GM12878 (cell line): ENCODE results near the gene KDSR. TPM values are rescaled to one million over a fixed set of nuclear protein-coding genes. Genes with fewer than 3 reads are reported as not detected.

Experiments used
- ATF7 ChIP-seq: fragments of 450-650 bp; IDR thresholded peaks from 2 replicates; pipeline ENCODE4 v1.6.1; 2016; ENCODE audit warnings: low read depth, mild to moderate bottlenecking
- BCL11A ChIP-seq: IDR thresholded peaks from 2 replicates; pipeline ENCODE4 v1.6.1; 2011; ENCODE audit warnings: low read depth, low read length
- CBX5 ChIP-seq: sonication (generic); IDR thresholded peaks from 2 replicates; pipeline ENCODE4 v1.6.1; 2016; ENCODE audit warnings: low read depth, moderate library complexity, mild to moderate bottlenecking, inconsistent platforms
- EP300 ChIP-seq, 2 experiments: fragments of 150-350 bp in 1 of 2; IDR thresholded peaks; 2 replicates each; pipeline ENCODE4 v1.6.1; 2011 to 2012; ENCODE audit warnings: low read depth in 2 of 2, low read length in 2 of 2, borderline replicate concordance in 1 of 2, improper control_type of control experiment in 1 of 2, inconsistent platforms in 1 of 2; ENCODE audit not compliant: control insufficient read depth in 1 of 2
- FOXM1 ChIP-seq: IDR thresholded peaks from 2 replicates; pipeline ENCODE4 v1.6.1; 2012; ENCODE audit warnings: low read depth, mild to moderate bottlenecking, inconsistent platforms, low read length, moderate library complexity
- GATAD2B ChIP-seq: fragments of 450-650 bp; conservative IDR thresholded peaks from 2 replicates; pipeline ENCODE4 v1.6.1; 2017; ENCODE audit warnings: low read depth, mild to moderate bottlenecking, moderate library complexity
- HDAC2 ChIP-seq: fragments of 200-600 bp; sonication (generic); IDR thresholded peaks from 2 replicates; pipeline ENCODE4 v1.6.1; 2017
- HDAC6 ChIP-seq: fragments of 200-600 bp; sonication (generic); IDR thresholded peaks from one replicate; pipeline ENCODE4 v1.8.0; 2017; ENCODE audit warnings: antibody characterized with exemption; ENCODE audit not compliant: unreplicated experiment
- IKZF2 ChIP-seq, 2 experiments: fragments of 450-650 bp; IDR thresholded peaks; 2 replicates each; pipeline ENCODE4 v1.6.1; 2017; ENCODE audit warnings: mild to moderate bottlenecking in 2 of 2, moderate library complexity in 2 of 2
- IRF3 ChIP-seq: fragments of 450-650 bp; IDR thresholded peaks from 2 replicates; pipeline ENCODE4 v1.6.1; 2014; ENCODE audit warnings: mild to moderate bottlenecking
- IRF5 ChIP-seq: fragments of 450-650 bp; IDR thresholded peaks from 2 replicates; pipeline ENCODE4 v1.6.1; 2017; ENCODE audit warnings: borderline replicate concordance
- JUNB ChIP-seq: IDR thresholded peaks from 2 replicates; pipeline ENCODE4 v1.6.1; 2016; ENCODE audit warnings: antibody characterized with exemption, mild to moderate bottlenecking
- MYB ChIP-seq: fragments of 150-350 bp; IDR thresholded peaks from 2 replicates; pipeline ENCODE4 v1.6.1; 2014; ENCODE audit warnings: mild to moderate bottlenecking, low read depth, low read length, borderline replicate concordance
- NKRF ChIP-seq: fragments of 450-650 bp; conservative IDR thresholded peaks from 2 replicates; pipeline ENCODE4 v1.6.1; 2017; ENCODE audit warnings: mild to moderate bottlenecking, moderate library complexity
- NR2C1 ChIP-seq: fragments of 450-650 bp; IDR thresholded peaks from 2 replicates; pipeline ENCODE4 v1.6.1; 2017; ENCODE audit warnings: antibody characterized with exemption, mild to moderate bottlenecking, moderate library complexity
- PKNOX1 ChIP-seq: fragments of 450-650 bp; IDR thresholded peaks from 2 replicates; pipeline ENCODE4 v1.6.1; 2016; ENCODE audit warnings: mild to moderate bottlenecking
- POLR2AphosphoS5 ChIP-seq: IDR thresholded peaks from 2 replicates; pipeline ENCODE4 v1.6.1; 2011; ENCODE audit warnings: mild to moderate bottlenecking, low read length, inconsistent platforms
- POU2F2 ChIP-seq: IDR thresholded peaks from 3 replicates; pipeline ENCODE4 v1.6.1; 2011; ENCODE audit warnings: low read depth, mild to moderate bottlenecking, low read length, borderline replicate concordance
- RAD51 ChIP-seq: fragments of 450-650 bp; IDR thresholded peaks from 2 replicates; pipeline ENCODE4 v1.6.1; 2016; ENCODE audit warnings: moderate library complexity, mild to moderate bottlenecking, inconsistent platforms
- RBBP5 ChIP-seq: fragments of 200-600 bp; sonication (generic); conservative IDR thresholded peaks from 2 replicates; pipeline ENCODE4 v1.6.1; 2016
- RFX5 ChIP-seq: IDR thresholded peaks from 2 replicates; pipeline ENCODE4 v1.6.1; 2011; ENCODE audit warnings: low read depth, low read length, improper control_type of control experiment
- SMARCA5 ChIP-seq: fragments of 450-650 bp; IDR thresholded peaks from 2 replicates; pipeline ENCODE4 v1.6.1; 2017; ENCODE audit warnings: mild to moderate bottlenecking
- SP1 ChIP-seq: IDR thresholded peaks from one replicate; pipeline ENCODE4 v1.6.1; 2011; ENCODE audit warnings: low read depth, low read length
- SRF ChIP-seq, 2 experiments: IDR thresholded peaks; 2 replicates each; pipeline ENCODE4 v1.6.1; 2011; ENCODE audit warnings: low read depth in 2 of 2, low read length in 2 of 2, mild to moderate bottlenecking in 1 of 2, moderate library complexity in 1 of 2
- SUPT20H ChIP-seq: IDR thresholded peaks from 2 replicates; pipeline ENCODE4 v1.6.1; 2011; ENCODE audit warnings: low read depth, mild to moderate bottlenecking, low read length, moderate library complexity, borderline replicate concordance; ENCODE audit not compliant: control insufficient read depth
- ZNF24 ChIP-seq: fragments of 450-650 bp; IDR thresholded peaks from 2 replicates; pipeline ENCODE4 v1.6.1; 2017; ENCODE audit warnings: antibody characterized with exemption, mild to moderate bottlenecking
- polyA plus RNA-seq, 11 experiments: library from polyadenylated mRNA; depleted of rRNA in 4 of 11; unstranded in 6 of 11; stranded (reverse) in 5 of 11; fragments of >200 nt; fragmentation: Nextera tagmentation in 4 of 11; fragmentation: Illumina TruSeq in 1 of 11; extraction: Ambion mirVana in 4 of 11; extraction: Trizol in 1 of 11; gene quantifications; 1 replicate in 1 of 11; 2 replicates in 10 of 11; pipeline versions ENCODE4 v1.2.1 to v1.2.3, GENCODE V29; 2011 to 2016; ENCODE audit warnings: inconsistent platforms in 2 of 11, missing spikeins in 2 of 11, low read depth in 1 of 11
- total RNA-seq, 4 experiments: library from RNA; depleted of rRNA in 3 of 4; stranded (reverse); fragments of >200 nt in 3 of 4; fragmentation: Illumina TruSeq in 1 of 4; extraction: Trizol in 1 of 4; gene quantifications; 2 replicates each; pipeline versions ENCODE4 v1.2.1 to v1.2.3, GENCODE V29; 2013 to 2021

KDSR gene
- total and polyA plus RNA-seq, 10 of the 15 experiments (the other 5 are each of a cell fraction or from before 2014, with no cell fraction given): 5.2 to 25.9 (median 14.3) TPM

DNA sequence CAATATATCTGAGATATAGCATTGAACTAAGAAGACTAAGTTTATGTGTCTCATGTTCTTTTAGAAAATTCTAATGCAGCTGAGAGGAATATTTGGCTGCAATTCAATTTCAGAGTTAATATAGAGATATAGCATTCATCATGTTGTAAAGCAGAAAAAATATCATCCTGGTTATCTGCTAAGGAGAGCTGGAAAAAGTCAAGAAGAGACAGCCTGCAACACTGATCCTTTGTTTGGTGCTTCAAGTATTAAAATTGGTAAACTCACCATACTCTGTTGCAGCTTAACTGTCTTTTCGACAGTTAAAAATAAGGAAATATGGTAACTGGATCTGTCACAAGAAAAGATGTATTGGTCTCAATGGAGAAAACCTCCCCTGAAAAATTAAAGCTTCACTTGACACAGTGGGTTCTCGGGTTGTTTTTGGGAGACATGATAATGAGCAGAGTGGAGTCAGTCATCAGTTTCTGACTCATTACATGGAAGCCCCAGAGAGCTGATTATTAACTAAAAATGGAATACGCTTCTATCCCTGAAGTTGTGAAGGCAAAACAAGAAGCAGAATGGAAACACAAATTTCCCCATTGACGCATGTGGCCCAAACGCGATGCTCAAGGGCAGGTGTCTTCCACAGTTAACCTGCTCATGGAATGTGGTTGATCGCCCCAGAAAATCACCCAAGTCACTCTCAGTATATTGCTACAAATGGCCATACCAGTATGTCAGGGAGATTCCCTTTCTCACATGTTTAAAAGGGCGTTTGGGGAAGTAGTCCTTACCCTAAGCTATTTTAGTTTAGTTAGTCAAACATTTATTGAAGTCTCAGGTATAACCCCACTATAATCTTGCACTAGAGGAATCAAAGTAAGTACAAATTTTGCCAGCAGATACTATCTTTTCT, 55.6 kb downstream of the KDSR start (continued):
- TF ChIP-seq NKRF: no peak; the same call in 1 of the 2 replicates
- peak; percentile 93 to 96; a peak in 3 of 4 replicates for TF ChIP-seq EP300 (IDR thresholded peaks at IDR 0.05; ENCODE audit: borderline replicate concordance in 1 of 2, control insufficient read depth in 1 of 2, low read depth in 2 of 2, low read length in 2 of 2)
- no peak for TF ChIP-seq IRF5
- peak; percentile 66; the same call in 1 of the 2 replicates for TF ChIP-seq MYB
- peak; percentile 43; the same call in 1 of the 2 replicates for TF ChIP-seq JUNB
- no peak for TF ChIP-seq SUPT20H
- TF ChIP-seq RBBP5: no peak
- peak; percentile 74; the same call in 2 of the 3 replicates for TF ChIP-seq POU2F2
- peak; percentile 67; the same call in 1 of the 2 replicates for TF ChIP-seq SMARCA5
- TF ChIP-seq CBX5: no peak
- peak; percentile 88 for TF ChIP-seq ATF7
- TF ChIP-seq GATAD2B: no peak; the same call in 1 of the 2 replicates
- TF ChIP-seq POLR2AphosphoS5: peak; percentile 82; the same call in 1 of the 2 replicates
- TF ChIP-seq RAD51: no peak
- no peak for TF ChIP-seq HDAC2
- no peak for TF ChIP-seq FOXM1
- no peak for TF ChIP-seq RFX5
- TF ChIP-seq HDAC6: no peak
- TF ChIP-seq ZNF24: peak; percentile 71
- no peak for TF ChIP-seq NR2C1
- TF ChIP-seq SRF (IDR thresholded peaks at IDR 0.05; ENCODE audit: low read depth in 2 of 2, low read length in 2 of 2): 0 out of 4 replicates have a peak, but pooled peaks of 1 of the 2 experiments have one; percentile 52
- no peak for TF ChIP-seq IRF3
- peak; percentile 98 for TF ChIP-seq IKZF2 (IDR thresholded peaks at IDR 0.05)
- peak; percentile 43; the same call in 1 of the 2 replicates for TF ChIP-seq BCL11A
- peak; percentile 71 for TF ChIP-seq PKNOX1
- peak; percentile 63 for TF ChIP-seq SP1
